Stimulated activated CD4-positive, alpha-beta T cell treated with anti-CD3 and anti-CD28 coated beads, Interleukin-2, amount 100 ng/mL, for 4 hours (primary cell): ENCODE measurements around the gene AOC3.
"Not testable (repeated sequence)": the region's sequence is repeated elsewhere in the genome, so short reads cannot be mapped to it uniquely, and the experiment has no call there.

ENCODE experiments used
- DNase-seq: peaks from one replicate; pipeline ENCODE4 v3.0.0-alpha.2; 2020; ENCODE audit warnings: low read depth

The AOC3 gene

DNA sequence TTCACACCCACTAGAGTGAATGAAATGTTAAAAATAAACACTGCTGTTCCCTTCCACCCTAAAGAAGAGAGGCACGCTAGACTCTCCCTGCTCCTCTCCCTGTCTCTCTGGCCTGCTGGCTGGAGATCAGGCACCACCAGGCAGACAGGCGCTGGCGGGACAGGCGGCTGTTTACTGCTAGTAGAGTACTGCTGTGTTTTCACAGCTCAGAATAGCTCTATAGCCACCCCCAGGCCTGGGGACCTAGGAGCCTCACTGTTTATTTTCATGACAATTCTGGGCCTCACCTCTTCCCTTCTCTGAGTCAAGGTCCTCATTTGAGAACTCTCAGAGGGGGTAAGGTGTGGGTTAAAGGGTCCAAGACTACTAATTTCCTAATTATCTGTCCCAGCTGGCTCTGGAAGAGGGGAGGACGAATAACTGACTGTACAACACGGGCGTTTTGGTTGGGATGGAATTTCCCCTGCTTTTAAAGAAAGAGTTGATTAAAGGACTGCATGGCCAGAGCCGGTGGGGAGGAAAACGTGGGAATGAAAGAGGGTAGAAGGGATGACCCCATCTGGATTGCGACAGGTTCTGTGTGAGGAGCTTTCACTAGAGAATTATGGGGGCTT, 40.6 kb downstream of the AOC3 start:
- DNase-seq, result no peak

DNA sequence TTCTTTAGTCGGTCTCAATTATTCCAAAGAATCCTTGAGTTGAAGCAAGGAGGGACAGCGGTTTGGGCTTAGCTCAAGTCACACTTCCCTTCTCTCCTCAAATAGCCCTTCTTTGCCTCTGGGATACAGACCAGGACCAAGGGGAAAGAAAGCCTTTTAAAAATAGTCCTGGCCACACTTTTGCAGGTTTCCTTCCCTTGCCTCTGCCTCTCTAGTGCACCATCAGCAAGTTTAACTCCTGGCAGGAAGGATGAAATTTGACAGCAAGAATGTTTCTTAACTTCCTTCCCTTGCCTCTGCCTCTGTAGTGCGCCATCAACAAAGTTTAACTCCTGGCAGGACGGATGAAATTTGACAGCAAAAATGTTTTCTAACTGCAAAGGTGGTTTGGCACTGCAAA, 42.4 kb downstream of the AOC3 start:
- no peak for DNase-seq

DNA sequence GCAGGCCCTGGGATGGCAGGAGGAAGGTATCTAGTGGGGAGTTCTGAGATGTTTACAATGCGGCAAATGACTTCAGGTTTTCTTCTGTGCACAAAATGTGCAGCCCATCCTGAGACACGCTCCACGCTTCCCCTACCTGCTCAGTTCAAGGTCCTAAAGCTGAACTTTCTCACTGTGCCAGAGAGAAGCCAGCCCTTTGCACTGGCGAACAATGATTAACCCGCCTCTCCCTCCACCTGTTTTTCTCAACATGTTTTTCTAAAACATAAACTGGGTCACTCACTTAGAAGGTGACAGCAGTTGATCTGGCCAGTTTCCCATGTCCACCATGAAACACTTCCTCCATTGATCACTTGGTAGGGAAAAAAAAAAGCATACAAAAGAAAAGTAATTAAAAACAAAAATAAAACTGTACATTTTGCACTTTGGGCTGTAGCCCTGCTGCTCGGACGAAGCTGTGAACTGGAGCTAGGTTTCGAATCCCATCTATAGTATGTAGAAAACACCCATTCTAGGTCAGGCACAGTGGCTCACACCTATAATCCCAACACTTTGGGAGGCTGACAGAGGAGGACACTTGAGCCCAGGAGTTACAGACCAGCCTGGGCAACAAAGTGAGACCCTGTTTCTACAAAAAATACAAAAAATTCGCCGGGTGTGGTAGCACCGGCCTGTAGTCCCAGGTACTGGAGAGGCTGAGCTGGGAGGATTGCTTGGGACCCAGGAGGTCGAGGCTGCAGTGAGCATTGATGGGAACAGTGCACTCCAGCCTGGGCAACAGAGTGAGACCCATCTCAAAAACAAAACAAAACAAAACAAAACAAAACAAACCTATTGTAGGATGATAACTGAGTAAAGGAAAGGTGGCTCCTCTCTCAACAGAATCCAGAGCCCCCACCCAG, 43.5 kb downstream of the AOC3 start:
- no peak for DNase-seq

DNA sequence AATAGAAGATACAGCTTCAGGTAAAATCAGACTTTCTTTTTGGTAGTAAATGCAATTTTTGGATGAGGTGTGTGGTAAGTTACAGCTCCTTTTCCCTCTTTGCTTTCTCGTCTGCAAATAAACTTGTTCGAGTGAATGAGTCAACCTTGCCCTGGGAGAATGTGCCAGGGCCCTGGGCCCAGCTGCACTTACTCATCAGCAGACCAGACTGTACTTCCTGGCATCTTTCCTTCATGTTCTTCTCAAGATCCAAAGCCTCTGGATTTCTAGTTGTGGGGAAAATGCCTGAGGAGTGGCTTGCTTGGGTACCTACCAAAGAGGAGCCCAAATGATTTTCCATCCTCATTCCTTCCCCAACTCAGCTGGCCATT, 44.2 kb downstream of the AOC3 start:
- DNase-seq, result no peak

DNA sequence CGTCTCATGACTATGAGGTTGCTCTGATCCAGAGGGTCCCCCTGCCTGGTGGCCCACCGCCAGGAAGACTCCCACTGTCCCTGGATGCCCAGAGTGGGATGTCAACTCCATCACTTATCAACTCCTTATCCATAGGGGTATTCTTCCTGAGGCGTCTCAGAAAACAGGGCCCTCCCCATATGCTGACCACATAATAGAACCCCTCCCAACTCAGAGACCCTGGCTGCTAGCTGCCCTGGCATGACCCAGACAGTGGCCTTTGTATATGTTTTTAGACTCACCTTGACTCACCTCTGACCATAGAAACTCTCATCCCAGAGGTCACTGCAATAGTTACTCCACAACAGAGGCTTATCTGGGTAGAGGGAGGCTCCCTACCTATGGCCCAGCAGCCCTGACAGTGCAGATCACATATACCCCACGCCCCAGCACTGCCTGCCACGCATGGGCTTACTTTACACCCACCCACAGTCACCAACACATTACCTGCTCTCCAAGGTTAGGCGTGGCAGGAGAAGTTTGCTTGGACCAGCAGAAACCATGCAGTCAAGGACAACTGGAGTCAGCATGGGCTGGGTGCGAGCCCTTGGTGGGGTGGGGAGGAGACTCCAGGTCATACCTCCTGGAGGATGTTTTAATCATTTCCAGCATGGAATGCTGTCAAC, 47.3 kb downstream of the AOC3 start:
- no peak for DNase-seq

DNA sequence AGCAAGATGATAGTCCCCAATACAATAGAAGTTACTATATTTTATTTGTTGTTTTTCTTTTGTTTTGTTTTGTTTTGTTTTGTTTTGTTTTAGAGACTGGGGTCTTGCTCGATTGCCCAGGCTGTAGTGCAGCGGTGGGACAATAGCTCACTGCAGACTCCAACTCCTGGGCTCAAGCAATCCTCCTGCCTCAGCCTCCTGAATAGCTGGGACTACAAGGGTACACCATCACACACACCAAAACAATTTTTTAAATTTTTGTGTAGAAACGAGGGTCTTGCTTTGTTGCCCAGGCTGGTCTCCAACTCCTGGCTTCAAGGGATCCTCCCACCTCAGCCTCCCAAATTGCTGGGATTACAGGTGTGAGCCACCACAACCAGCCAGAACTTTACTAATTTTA, 49.0 kb downstream of the AOC3 start:
- DNase-seq, result not testable (repeated sequence)

DNA sequence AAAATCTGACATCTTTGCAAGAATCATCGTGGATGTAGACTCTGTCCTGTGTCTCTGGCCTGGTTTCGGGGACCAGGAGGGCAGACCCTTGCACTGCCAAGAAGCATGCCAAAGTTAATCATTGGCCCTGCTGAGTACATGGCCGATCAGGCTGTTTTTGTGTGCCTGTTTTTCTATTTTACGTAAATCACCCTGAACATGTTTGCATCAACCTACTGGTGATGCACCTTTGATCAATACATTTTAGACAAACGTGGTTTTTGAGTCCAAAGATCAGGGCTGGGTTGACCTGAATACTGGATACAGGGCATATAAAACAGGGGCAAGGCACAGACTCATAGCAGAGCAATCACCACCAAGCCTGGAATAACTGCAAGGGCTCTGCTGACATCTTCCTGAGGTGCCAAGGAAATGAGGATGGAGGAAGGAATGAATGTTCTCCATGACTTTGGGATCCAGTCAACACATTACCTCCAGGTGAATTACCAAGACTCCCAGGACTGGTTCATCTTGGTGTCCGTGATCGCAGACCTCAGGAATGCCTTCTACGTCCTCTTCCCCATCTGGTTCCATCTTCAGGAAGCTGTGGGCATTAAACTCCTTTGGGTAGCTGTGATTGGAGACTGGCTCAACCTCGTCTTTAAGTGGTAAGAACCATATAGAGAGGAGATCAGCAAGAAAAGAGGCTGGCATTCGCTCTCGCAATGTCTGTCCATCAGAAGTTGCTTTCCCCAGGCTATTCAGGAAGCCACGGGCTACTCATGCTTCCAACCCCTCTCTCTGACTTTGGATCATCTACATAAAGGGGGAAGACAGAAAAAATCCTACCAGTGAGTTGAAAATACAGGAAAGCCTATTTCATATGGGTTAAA, 49.7 kb downstream of the AOC3 start, which contains the start of gene G6PC1:
Gene G6PC1, plus strand, starts transcription at position 340 of the 872 bp plus-strand sequence. Its CDS starts 78 bp downstream, at position 418.
- DNase-seq, result no peak

DNA sequence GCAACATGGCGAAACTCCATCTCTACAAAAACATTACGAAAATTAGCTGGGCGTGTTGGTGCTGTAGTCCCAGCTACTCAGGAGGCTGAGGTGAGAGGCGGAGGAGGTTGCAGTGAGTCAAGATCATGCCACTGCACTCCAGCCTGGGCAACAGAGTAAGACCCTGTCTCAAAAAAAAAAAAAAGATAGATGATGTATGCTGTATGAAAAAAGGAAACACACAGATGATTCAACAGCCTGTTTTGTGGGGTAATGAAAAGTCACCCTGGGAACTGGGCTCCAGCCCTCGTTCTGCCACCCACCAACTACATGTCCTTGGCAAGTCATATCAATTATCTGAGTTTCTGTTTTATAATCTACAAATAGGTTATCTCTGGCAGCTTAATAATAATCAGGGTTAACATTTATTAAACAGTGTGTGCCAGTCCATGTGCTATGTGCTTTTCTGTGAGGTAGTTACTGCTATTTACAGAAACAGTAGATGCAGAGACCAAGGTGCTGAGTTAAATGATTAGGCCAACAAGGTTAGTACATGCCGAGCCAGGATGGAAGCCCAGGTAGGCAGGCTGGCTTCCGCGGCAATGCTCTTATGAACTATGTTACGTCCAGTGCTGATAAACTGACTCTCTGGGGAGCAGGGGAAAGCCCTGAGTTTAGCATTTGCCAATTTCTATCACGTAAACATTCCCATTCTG, 50.7 kb downstream of the AOC3 start:
- DNase-seq, result no peak

DNA sequence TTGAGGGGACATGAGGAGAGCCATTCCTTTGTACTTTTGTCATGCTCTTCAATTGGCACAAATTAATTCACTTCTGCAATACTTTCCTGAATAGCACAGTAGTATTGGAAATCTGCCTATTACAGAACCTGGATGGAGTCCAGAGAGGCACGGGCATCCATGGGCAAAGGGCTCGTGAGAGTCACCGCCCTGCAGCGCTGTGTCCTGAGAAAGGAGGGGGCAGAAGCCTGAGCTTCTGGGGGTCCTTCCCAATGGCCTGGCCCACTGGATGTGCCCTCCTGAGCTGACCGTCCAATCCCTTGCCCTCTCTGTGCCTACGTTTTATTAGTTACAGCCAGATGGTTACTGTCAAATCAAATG, 53.1 kb downstream of the AOC3 start:
- DNase-seq, result no peak

DNA sequence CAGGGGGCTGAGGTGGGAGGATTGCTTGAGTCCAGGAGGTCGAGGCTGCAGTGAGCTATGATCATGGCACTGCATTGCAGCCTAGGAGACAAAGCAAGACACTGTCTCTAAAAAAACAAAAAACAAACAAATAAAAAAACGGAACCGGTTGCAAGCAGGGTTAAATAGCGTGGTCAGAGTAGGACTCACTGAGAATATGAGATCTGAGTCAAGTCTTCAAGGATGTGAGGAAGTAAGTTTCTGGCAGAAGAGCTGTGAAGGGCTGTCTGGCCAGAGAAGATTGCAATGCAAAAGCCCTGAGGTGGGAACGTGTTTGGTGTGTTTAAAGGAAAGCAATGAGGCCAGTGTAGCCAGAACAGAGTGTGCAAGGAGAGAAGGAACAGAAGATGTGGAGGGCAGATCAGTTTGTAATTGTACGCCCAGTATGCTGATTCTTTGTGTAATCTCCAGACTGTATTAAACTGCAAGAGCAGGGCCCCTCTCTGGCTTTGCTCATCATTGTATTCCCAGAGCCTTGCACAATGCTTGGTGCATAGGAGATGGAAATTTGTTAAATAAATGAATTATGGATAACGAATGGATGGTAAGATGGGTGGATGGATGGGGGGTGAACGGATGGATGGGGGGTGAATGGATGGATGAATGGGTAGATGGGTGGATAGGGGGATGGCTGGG, 55.9 kb downstream of the AOC3 start:
- no peak for DNase-seq
